HCT116 (cell line): ENCODE data around the gene SLC25A6. TPM values are rescaled to one million over a fixed set of nuclear protein-coding genes. Genes with fewer than 3 reads are reported as not detected.
A peak's percentile ranks its signal among the peaks of the same experiment; 100 is the strongest.

Experiments used
- ATAC-seq: fragments of 200-7000 bp; cut with Tn5 transposase; 2 replicates; pipeline ENCODE4 v1.9.1; 2020; ENCODE audit warnings: mild to moderate bottlenecking, moderate library complexity
- BruUV-seq: library from RNA; stranded (reverse); fragments of 400-500 nt; replicated peaks from 2 replicates; lab custom pipeline; 2021; lab: Mats Ljungman, UMichigan
- CTCF ChIA-PET: fragments of 300-600 bp; sonication (Branson Sonifier 250); formaldehyde crosslinking; loops from one replicate; lab custom pipeline; 2021; ENCODE audit warnings: antibody characterized with exemption; lab: Charles Lee
- POLR2A ChIA-PET: fragments of 300-600, 350-600 bp; sonication (Branson Sonifier 250); formaldehyde crosslinking; loops from one replicate; lab custom pipeline; 2021; ENCODE audit warnings: antibody characterized with exemption; lab: Charles Lee
- RAD21 ChIA-PET, 2 experiments: fragments of 300-600 bp; sonication (Branson Sonifier 250); formaldehyde crosslinking; loops; one replicate each; lab custom pipeline; 2023; ENCODE audit warnings: low total read pairs in 2 of 2; ENCODE audit not compliant: uncharacterized antibody in 2 of 2, unreplicated experiment in 2 of 2, low non-redundant PET in 1 of 2; lab: Charles Lee
- DNase-seq: peaks from one replicate; pipeline ENCODE4 v3.0.0-alpha.2; 2010; ENCODE audit warnings: low read depth, low spot score
- H2AFZ ChIP-seq: fragments of 200-600 bp; shearing (Covaris generic), sonication (generic); 2 replicates; pipeline ENCODE4 v1.6.1; 2017; ENCODE audit warnings: low read depth, mixed run types, mixed read lengths, antibody characterized with exemption, low read length; ENCODE audit not compliant: poor library complexity, severe bottlenecking
- H3K27ac ChIP-seq: 2 replicates; pipeline ENCODE4 v1.5.1; 2012; ENCODE audit warnings: low read depth, low read length
- H3K27me3 ChIP-seq: fragments of 200-600 bp; sonication (generic); 2 replicates; pipeline ENCODE4 v1.6.1; 2016; ENCODE audit warnings: mixed run types, low read length, mixed read lengths; ENCODE audit not compliant: insufficient read depth
- H3K36me3 ChIP-seq, 2 experiments: fragments of 200-500 bp in 1 of 2; fragments of 200-600 bp in 1 of 2; sonication (Bioruptor generic) in 1 of 2; sonication (generic) in 1 of 2; 2 replicates each; pipeline versions ENCODE4 v1.5.1 to v1.6.1; 2014 to 2016; ENCODE audit warnings: low read length in 2 of 2, inconsistent platforms in 1 of 2, mixed read lengths in 1 of 2, mixed run types in 1 of 2; ENCODE audit not compliant: insufficient read depth in 2 of 2, control insufficient read depth in 1 of 2
- H3K4me1 ChIP-seq, 2 experiments: fragments of 200-600 bp in 1 of 2; sonication (generic) in 1 of 2; 2 replicates each; pipeline versions ENCODE4 v1.5.1 to v1.6.1; 2012 to 2017; ENCODE audit warnings: low read length in 2 of 2, inconsistent platforms in 1 of 2, mild to moderate bottlenecking in 1 of 2, mixed read lengths in 1 of 2, mixed run types in 1 of 2, moderate library complexity in 1 of 2; ENCODE audit not compliant: insufficient read depth in 2 of 2, control insufficient read depth in 1 of 2
- H3K4me2 ChIP-seq: fragments of 200-600 bp; sonication (generic); 2 replicates; pipeline ENCODE4 v1.6.1; 2017; ENCODE audit warnings: mixed run types, low read length, mixed read lengths
- H3K4me3 ChIP-seq, 2 experiments: fragments of 200-600 bp in 1 of 2; sonication (generic) in 1 of 2; replicated peaks in 1 of 2; 2 replicates each; pipeline ENCODE4 v1.5.1; 2011 to 2016; ENCODE audit warnings: low read length in 2 of 2, control low read depth in 1 of 2, low read depth in 1 of 2, mild to moderate bottlenecking in 1 of 2, mixed read lengths in 1 of 2, mixed run types in 1 of 2
- H3K79me2 ChIP-seq: fragments of 200-600 bp; sonication (generic); 2 replicates; pipeline ENCODE4 v1.6.1; 2017; ENCODE audit warnings: mild to moderate bottlenecking, mixed run types, low read length, moderate library complexity, mixed read lengths; ENCODE audit not compliant: insufficient read depth
- H3K9ac ChIP-seq: fragments of 200-600 bp; sonication (generic); 2 replicates; pipeline ENCODE4 v1.6.1; 2016; ENCODE audit warnings: low read length, mixed read lengths
- H3K9me2 ChIP-seq: fragments of 200-600 bp; sonication (generic), shearing (Covaris generic); 2 replicates; pipeline ENCODE4 v1.6.1; 2017; ENCODE audit warnings: mixed run types, mild to moderate bottlenecking, moderate library complexity; ENCODE audit not compliant: insufficient read depth
- H3K9me3 ChIP-seq, 2 experiments: fragments of 200-500 bp in 1 of 2; fragments of 200-600 bp in 1 of 2; sonication (Bioruptor generic) in 1 of 2; sonication (generic) in 1 of 2; 2 replicates each; pipeline ENCODE4 v1.6.1; 2014 to 2017; ENCODE audit warnings: low read length in 2 of 2, mixed read lengths in 2 of 2, inconsistent platforms in 1 of 2, low read depth in 1 of 2, mild to moderate bottlenecking in 1 of 2, mixed run types in 1 of 2, moderate library complexity in 1 of 2; ENCODE audit not compliant: control insufficient read depth in 1 of 2, insufficient read depth in 1 of 2
- H4K20me1 ChIP-seq: fragments of 200-600 bp; sonication (generic), shearing (Covaris generic); 2 replicates; pipeline ENCODE4 v1.6.1; 2017; ENCODE audit warnings: mixed run types, mild to moderate bottlenecking, moderate library complexity; ENCODE audit not compliant: insufficient read depth
- ATF3 ChIP-seq: IDR thresholded peaks from 2 replicates; pipeline ENCODE4 v1.6.1; 2012
- CEBPB ChIP-seq: IDR thresholded peaks from 2 replicates; pipeline ENCODE4 v1.6.1; 2012; ENCODE audit warnings: low read depth
- FOSL1 ChIP-seq: IDR thresholded peaks from 2 replicates; pipeline ENCODE4 v1.6.1; 2012; ENCODE audit warnings: low read depth
- POLR2AphosphoS5 ChIP-seq: IDR thresholded peaks from 2 replicates; pipeline ENCODE4 v1.6.1; 2011; ENCODE audit warnings: mild to moderate bottlenecking, low read depth, low read length, moderate library complexity
- RAD21 ChIP-seq: IDR thresholded peaks from 2 replicates; pipeline ENCODE4 v1.6.1; 2012; ENCODE audit warnings: low read depth, mild to moderate bottlenecking
- YY1 ChIP-seq: IDR thresholded peaks from 2 replicates; pipeline ENCODE4 v1.6.1; 2011; ENCODE audit warnings: low read length, low read depth, moderate library complexity, mild to moderate bottlenecking; ENCODE audit not compliant: insufficient replicate concordance; ENCODE audit errors: extremely low read depth
- ZFX ChIP-seq: fragments of 450-650 bp; IDR thresholded peaks from 2 replicates; pipeline ENCODE4 v1.6.1; 2017
- intact Hi-C: fragments of 100-400 bp; cut with micrococcal nuclease; formaldehyde crosslinking; loops from 2 replicates; pipeline ENCODE4 v1.10.0; 2022
- total RNA-seq: library from RNA; stranded (reverse); gene quantifications from one replicate; pipeline ENCODE4 v1.2.1, GENCODE V29; 2021; ENCODE audit not compliant: unreplicated experiment

Gene SLC25A6
- total RNA-seq, 1 experiment from 2014 or later = 398 TPM

GRCh38 chrX:1380672-1381233 is 11.2 kb downstream of the SLC25A6 start:
- Histone ChIP-seq H3K9me2 (no peaks in the 10 kb centered on the region), H2AFZ (no peak overlapping the region), H3K9ac (no peak overlapping the region), H3K79me2 (no peaks in the 10 kb centered on the region), H3K4me2 (no peak overlapping the region), H3K36me3 (peaks cover 0 to under 1% of the 10 kb centered on the region in 2 experiments; a peak in 3 of 4 replicates), H3K27me3 (no peaks in the 10 kb centered on the region), H4K20me1 (no peaks in the 10 kb centered on the region), H3K27ac (no peak overlapping the region), H3K4me3 (no peak overlapping the region), H3K9me3 (no peaks in the 10 kb centered on the region), H3K4me1 (peaks cover 3 to 40% of the 10 kb centered on the region in 2 experiments; a peak in 3 of 4 replicates)
- no TSS peak for BruUV-seq
- TF ChIP-seq ZFX (no peak), CEBPB (no peak), POLR2AphosphoS5 (no peak)
- intact Hi-C loops = loop anchor here (5.0 kb wide), 1 partner anchor 58 kb away; no protein-coding TSS in a partner anchor
- RAD21 ChIA-PET = no interaction called here
- DNase-seq (no peak), ATAC-seq (0 out of 2 replicates have a peak, but pooled peaks have one; percentile 0)
- POLR2A ChIA-PET = no interaction called here
- CTCF ChIA-PET = no interaction called here

- peaks cover 2 to 18% of the 10 kb centered on the region in 2 experiments; a peak in 3 of 4 replicates for H3K4me1 ChIP-seq
- no peak overlapping the region for H3K4me3 ChIP-seq
- intact Hi-C loops = no loop called here
- ChIA-PET RAD21 (no interaction called here), CTCF (no interaction called here), POLR2A (no interaction called here)
- no peak overlapping the region for H3K4me2 ChIP-seq
- no peak overlapping the region for H3K9ac ChIP-seq
- DNase-seq (no peak), ATAC-seq (no peak)
- no peak overlapping the region for H3K27ac ChIP-seq
- H3K79me2 ChIP-seq = no peaks in the 10 kb centered on the region
- no peaks in the 10 kb centered on the region for H3K9me3 ChIP-seq
- TF ChIP-seq YY1 (no peak), ATF3 (no peak), RAD21 (no peak), FOSL1 (no peak)
- no TSS peak for BruUV-seq
- H4K20me1 ChIP-seq = no peaks in the 10 kb centered on the region
- no peaks in the 10 kb centered on the region for H3K9me2 ChIP-seq
- no peaks in the 10 kb centered on the region for H3K27me3 ChIP-seq
- H3K36me3 ChIP-seq = no peaks in the 10 kb centered on the region
- no peak overlapping the region for H2AFZ ChIP-seq
Observed at GRCh38 chrX:1378306-1378759, 13.6 kb downstream of the SLC25A6 start.
